ENCODE measurements around the gene WWC2.

WWC2 gene

GRCh38 chr4:183098723-183099536 is at the start of gene WWC2:
WWC2 (plus strand) TSS chr4:183099257; CDS start chr4:183099492, 235 bp downstream.
- DNase-seq = peak; percentile 53

DNA sequence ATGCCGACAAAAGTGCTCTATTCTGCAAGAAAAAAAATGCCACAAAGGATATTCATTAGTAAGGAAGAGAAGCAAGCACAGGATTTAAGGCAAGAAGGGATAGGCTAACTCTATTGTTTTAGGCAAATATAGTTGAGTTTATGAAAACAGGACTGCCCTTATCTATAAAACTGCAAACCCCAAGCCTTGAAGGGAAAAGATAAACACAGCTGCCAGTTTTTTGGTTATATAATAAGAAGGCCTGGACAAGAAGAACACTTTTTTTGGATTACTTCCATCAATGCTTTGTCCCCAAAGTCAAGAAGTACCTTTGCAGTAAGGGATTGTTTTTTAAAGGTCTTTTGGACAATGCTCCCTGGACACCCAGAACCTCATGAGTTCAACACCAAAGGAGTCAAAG is 45.4 kb upstream of the WWC2 start:
- no peak for DNase-seq

- DNase-seq = no peak
Measured at GRCh38 chr4:183057255-183057654, 41.8 kb upstream of the WWC2 start.

GRCh38 chr4:183059797-183060196 is 39.3 kb upstream of the WWC2 start:
- no peak for DNase-seq

DNA sequence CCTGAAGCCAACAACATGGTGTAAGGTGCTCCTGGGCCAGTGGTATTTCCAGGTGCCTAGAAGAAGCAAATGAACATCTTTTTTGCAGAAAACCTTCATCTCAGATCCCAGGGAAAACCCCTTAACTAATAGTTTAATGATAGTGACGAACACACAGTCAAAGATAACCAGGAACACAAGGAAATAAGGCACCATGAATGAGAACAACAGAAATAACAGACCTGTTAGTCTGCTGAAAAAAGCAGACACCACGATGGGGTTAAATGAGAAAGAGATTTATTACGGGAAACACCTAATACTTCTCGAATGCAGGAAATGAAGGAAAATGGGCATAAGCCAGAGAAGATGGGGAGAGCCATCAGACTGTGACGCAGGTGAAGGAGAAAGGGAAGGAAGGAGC is 30.6 kb upstream of the WWC2 start:
- DNase-seq = no peak

- no peak for DNase-seq
Measured at GRCh38 chr4:183071222-183071621, 27.8 kb upstream of the WWC2 start.

GRCh38 chr4:183072176-183072575 is 26.9 kb upstream of the WWC2 start:
- no peak for DNase-seq

GRCh38 chr4:183073838-183074145 is 25.3 kb upstream of the WWC2 start:
- no peak for DNase-seq

GRCh38 chr4:183074288-183074990 is 24.6 kb upstream of the WWC2 start:
- DNase-seq = no peak

- DNase-seq = no peak
Measured at GRCh38 chr4:183078634-183079033, 20.4 kb upstream of the WWC2 start.

DNA sequence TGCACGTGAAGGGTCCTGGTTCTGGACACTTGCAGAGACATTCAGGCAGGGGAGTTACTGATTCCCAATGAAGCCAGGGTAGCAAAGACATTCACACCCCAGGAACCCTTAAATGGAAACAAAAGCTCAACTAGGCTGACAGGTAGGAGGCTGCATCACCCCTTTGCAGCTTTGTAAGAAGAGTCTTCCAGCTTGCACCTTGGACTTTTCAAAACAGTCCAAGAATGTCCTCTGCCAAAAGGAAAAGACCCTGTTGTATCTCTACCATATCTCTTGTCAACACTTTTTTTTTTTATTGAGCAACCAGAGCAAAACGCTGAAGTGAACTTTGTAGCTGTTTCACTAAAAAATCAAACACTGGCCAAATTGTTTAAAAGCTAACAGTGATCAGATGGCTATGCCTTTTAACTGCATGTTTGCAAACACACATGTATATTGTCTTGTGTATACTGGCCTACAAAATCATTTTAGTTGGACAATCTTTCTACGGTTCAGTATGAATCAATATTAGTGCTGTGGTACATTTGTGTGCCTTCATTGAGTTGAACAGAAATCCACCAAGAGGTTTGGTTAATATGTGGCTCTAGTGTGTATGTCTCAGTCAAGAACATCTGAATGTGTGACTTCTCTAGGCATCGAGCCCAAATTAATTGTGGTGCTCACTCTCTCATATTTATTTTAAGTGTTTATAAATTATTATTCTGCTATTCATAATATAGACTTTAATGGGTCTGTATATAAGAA is 18.5 kb upstream of the WWC2 start:
- no peak for DNase-seq

DNA sequence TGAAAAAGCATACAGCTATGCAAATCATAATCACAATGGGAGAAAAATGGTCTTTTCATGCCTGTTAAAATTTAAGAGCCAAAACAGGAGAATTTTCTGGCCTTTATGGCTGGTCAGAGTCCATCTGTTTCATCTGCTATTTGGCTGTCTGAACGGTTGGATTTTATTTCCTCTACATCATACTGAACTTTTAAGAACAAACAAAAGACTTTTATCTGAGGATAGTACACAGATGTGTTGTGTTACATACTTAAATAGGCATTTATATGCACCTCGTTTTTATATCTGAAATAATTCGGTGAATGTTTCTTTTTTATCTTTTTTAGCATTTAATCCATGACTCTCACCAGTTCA is 18.0 kb upstream of the WWC2 start:
- DNase-seq = no peak

GRCh38 chr4:183082053-183082452 is 17.0 kb upstream of the WWC2 start:
- no peak for DNase-seq

DNA sequence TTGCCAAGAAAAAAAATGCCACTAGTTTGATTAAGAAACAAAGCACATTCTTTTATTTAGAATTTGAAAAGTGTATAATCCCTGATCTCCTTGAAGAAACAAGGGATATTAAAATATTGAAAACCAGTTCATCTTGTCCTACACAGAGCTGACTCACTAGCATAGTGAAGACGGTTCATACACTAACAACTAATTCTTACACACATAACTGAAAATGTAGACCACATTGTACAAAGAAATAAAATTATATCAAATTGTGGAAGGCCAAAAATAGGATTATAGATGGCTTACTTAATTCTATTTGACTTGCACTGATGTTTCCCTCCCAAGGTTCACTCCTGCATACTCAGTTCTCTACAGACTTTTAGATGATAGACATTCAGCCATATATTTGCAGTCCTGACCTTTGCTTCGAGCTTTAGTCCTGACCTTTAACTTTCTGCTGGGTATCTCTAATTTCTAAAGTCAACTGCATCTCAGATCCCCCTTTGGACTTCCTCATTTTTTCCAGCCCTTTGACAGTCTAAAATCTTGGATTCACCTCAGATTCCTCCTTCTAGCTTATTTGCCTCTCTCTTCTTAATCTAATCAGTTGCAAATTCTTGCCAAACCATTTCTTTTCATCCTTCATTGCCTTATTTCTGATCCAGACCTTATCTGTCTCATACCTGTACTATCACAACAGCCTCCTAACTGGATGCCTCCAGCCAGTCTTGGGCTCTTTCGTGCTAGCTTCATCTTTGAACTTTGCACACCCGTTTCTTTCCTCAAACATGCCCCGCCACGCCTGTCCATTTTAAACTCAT is 4.5 kb upstream of the WWC2 start:
- no peak for DNase-seq

GRCh38 chr4:183095199-183095512 is 3.9 kb upstream of the WWC2 start:
- DNase-seq = no peak

DNA sequence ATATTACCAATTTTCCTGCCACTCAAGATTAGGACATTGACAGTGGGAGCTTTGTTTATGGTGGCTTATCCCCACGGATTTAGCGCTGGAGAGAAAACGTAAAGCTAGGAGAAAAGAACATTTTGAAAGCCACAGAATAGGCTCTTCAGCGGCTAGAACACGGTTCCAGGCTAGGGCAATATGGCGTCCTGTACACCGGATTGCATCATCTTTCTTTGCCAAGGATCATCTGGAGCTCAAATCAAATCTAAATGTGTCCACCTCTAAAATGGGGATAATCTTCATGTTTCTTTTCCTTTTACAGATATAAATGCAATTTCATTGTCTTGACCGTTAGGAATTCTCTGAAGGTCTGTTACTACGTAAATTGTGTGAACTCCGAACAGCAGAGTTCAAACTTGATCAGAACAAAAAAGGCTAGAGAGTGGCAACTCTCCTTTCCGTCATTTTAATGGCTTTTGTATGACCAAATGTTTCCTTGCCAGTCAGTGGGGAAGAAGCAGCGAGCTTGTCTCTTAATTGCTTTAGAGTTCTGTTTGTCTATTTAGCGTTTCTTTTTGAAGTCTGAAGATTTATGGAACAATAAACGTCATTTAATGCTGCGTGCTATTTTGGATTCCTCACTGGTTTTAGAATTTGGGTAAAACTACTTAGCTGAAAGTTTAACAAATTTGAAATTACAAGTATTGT is 2.6 kb upstream of the WWC2 start:
- DNase-seq = no peak

DNA sequence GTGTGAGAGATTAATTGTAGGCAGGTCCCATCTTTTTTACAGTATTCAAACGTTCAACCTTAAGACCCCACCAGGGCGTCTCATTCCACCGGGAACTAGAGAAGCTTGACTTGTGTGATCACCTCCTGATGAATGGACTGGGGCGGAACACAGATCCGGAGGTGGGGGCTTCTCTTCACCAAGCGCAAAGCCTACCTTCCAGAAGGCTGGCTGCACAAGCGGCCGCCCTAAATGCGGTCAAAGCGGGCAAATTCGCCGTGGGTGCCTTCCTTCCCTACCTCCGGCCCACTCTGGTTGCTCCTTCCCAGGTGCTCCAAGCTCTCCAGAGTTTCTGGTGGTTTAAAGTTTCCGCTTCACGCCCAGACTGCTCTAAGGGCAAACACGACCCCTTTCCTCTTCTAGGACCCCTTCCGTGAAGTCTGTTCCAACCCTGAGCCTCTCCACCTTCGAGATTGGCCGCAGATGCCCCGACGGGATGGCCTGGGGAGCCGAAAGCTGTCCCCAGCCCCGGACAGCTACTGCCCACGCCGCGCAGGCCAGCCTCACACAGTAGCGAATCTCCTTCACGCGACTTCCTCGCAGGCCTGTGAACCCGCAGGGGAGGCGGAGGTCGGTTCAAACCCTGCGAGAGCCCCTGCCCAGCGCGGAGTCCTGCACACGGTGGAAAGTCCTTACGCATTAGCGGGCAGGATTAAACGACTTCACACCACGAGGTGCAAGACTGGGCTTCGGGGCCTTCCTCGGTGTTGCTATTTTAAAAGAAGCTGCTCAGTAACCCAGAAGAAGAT is 1.6 kb upstream of the WWC2 start:
- DNase-seq = no peak

DNA sequence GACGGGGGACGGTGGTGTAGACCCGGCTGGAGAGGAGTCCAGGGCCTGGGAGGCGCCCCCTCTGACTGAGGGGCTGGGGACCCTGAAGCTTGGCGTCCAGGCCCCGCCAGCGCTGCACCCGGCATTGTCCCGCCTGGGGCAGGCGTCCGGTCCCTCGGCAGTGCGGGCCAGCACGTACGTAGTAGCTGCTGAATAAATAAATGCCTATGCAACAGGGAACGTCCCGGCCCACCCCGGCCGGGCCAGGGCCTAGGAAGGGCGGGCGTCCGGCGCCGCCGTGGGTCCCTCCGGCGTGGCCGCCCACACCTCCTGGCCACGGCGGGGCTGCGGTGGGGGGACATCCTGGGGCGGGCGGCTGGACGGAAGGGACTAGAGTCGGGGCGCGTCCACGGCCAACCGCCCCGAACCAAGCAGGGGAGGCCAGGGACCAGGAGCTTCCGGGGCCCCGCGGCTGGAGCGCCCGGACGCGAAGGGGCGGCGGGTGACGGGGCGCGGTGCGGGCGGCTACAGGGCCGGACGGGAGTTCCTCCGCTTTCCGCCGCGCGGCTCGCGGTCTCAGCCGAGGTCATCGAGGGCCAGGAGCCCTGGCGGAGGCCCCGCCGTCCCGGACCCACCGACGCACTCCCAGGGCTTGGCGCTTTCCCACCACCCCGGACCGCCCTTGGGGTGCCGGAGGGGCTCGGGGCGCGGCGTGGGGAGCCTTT is 886 bp upstream of the WWC2 start:
- no peak for DNase-seq

GRCh38 chr4:183099537-183100297 is 660 bp downstream of the WWC2 start:
- DNase-seq = peak; percentile 16

DNA sequence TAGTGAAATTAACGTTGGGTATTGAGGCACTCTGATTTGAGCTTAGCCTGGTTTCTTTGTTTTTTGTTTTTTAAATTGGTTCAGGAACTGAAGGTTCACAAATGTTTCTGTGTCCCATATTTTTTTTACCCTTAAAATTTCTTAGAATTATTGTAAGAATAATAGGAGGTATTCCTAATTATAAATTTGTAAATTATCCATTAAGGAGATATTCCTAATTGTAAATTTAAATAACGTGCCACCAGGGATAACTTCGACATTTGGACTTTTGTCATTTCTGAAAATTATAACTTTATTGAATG is 1.2 kb downstream of the WWC2 start:
- DNase-seq = no peak

DNA sequence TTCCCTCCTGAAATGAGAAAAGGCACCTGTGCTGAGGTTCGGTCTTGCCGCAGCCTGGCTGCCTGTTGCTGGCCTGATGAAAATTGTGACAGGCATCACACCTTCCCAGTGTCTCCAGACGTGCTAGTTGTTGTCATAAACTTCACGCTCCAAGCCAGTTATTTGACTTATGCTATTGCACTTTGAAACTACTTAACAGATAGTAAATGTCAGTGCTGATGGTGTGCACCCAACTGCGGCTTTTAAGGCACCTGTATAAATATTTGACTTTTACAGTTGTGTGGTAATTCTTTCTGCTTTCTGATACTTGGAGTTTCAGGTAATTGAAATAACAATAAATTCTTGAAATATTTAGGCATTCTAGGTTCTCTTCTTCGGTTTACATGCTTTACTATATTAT is 1.8 kb downstream of the WWC2 start:
- no peak for DNase-seq

Measured in NCI-H1092 treated with DMSO at 0.1 percent for 48 hours (cell line).